GM21447 (cell line): ENCODE data around the gene ARNT2.

ENCODE experiments used
- ATAC-seq: cut with Tn5 transposase; IDR thresholded peaks from one replicate; pipeline ENCODE4 v1.9.1; 2021; ENCODE audit not compliant: unreplicated experiment

ARNT2 gene

GRCh38 chr15:80441041-80441440 is 36.9 kb downstream of the ARNT2 start:
- ATAC-seq = no peak

- ATAC-seq = no peak
These were observed 37.5 kb downstream of the ARNT2 start for GRCh38 chr15:80441714-80442113.

- no peak for ATAC-seq
These were observed 38.7 kb downstream of the ARNT2 start for GRCh38 chr15:80442728-80443403.

- ATAC-seq = no peak
These were observed 40.6 kb downstream of the ARNT2 start for GRCh38 chr15:80444680-80445251.

GRCh38 chr15:80445300-80446041 is 41.3 kb downstream of the ARNT2 start:
- ATAC-seq = no peak

- ATAC-seq = no peak
These were observed 42.9 kb downstream of the ARNT2 start for GRCh38 chr15:80447077-80447476.

GRCh38 chr15:80449825-80450224 is 45.6 kb downstream of the ARNT2 start:
- ATAC-seq = no peak

GRCh38 chr15:80450811-80451321 is 46.7 kb downstream of the ARNT2 start:
- no peak for ATAC-seq

GRCh38 chr15:80452166-80452565 is 48.0 kb downstream of the ARNT2 start:
- ATAC-seq = no peak

- ATAC-seq = no peak
These were observed 51.0 kb downstream of the ARNT2 start for GRCh38 chr15:80455051-80455648.

GRCh38 chr15:80455668-80456442 is 51.7 kb downstream of the ARNT2 start:
- ATAC-seq = no peak

GRCh38 chr15:80456517-80457492 is 52.6 kb downstream of the ARNT2 start:
- no peak for ATAC-seq

GRCh38 chr15:80457896-80458295 is 53.7 kb downstream of the ARNT2 start:
- no peak for ATAC-seq

GRCh38 chr15:80458580-80458979 is 54.4 kb downstream of the ARNT2 start:
- ATAC-seq = no peak

GRCh38 chr15:80459380-80459779 is 55.2 kb downstream of the ARNT2 start:
- no peak for ATAC-seq

- ATAC-seq = no peak
These were observed 55.6 kb downstream of the ARNT2 start for GRCh38 chr15:80459818-80460217.

GRCh38 chr15:80461356-80462095 is 57.3 kb downstream of the ARNT2 start:
- ATAC-seq = no peak

GRCh38 chr15:80462111-80462510 is 57.9 kb downstream of the ARNT2 start:
- no peak for ATAC-seq
